ENCODE data around the gene JCAD.
"Not testable (repeated sequence)": the region's sequence is repeated elsewhere in the genome, so short reads cannot be mapped to it uniquely, and the experiment has no call there.

JCAD gene

DNA sequence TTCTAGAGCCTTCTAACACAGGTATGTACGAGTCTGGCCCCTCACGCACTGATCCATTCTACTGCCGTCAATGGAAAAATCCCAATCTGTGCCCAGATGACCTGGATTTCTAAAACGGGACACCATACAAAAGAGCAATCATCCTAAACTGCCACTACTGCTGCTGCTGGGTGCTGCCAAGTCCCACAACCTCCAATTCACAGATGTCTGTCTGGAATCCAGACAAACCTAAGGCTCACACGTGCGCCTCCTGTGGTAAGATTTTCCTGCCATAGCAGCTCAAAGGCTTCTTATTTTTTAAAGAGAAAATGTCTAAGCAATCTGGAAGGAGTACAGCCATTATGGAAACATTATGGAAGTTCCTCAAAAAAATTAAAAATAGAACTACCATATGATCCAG, 40.9 kb downstream of the JCAD start:
- no peak for DNase-seq

- DNase-seq, result no peak
Measured at GRCh38 chr10:30017966-30018365, 41.4 kb downstream of the JCAD start.

- no peak for DNase-seq
Measured at GRCh38 chr10:30017556-30017955, 41.8 kb downstream of the JCAD start.

DNA sequence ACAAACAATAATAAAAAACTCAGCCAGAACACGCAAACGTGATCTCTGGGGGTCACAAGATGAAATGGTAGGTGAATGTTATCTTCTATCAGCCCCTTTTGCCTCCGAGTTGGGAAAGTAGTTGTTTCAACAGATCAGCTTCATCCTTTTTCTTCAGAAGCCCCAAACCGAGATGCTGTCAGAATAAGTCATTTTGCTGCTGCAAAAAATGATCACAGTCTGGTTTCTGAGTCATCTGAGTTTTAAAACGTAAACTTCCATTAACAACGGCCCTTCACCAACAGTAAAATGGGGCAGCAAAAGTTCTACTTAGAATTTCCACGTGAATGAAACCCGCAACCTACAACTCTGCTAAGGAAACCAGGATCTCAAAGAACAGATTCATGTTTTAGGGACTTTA, 44.9 kb downstream of the JCAD start:
- DNase-seq, result no peak

- no peak for DNase-seq
Measured at GRCh38 chr10:30013757-30014156, 45.6 kb downstream of the JCAD start.

DNA sequence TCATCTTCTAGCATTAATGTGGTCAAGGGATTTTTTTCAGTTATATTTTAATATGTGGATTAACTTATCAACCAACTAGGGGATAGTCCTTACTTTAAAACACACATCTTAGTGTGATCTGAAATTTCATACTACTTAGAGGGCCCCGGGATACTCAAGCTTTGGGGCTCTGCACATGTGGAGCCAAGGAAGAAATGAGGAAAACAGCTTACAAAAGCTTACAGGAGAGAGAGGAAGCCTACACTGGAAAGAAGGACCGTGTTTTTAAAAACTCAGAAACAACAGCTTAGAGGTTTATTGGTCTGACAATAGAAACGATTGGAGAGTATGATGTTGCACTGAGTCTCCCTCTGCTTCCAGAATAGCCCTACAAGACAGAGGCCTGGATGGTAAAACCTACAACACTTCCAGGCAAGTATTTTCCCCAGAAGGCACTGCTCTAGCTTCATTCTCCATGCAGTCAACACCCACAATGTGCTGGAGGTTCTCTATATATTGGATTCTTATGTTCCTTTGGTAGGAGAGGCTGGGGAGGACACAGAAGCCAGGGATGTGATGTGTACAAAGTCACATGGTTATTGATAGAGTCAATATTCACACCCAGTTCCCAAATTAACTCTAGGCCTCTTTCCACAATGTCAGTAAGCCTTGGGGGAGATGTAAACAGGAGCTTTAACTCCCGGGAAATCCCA, 47.3 kb downstream of the JCAD start:
- DNase-seq, result no peak

DNA sequence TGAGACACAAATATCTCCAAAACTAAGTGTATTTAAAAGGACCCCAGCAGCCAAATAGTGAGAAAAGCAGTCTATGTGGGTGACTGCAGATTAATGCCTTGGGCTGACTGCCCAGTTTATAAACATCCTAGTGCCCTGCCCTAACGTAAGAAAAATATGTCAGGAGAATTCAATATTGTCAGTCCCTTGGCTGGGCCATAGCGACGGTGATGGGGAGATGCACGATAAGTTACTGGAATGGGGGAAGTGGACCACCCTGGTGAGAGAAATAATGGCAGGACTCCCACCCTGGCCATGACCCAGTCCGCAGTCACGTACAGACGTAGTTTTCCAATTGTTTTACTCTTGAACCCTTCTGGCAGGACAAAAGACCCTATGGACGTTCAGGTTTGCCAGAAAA, 48.0 kb downstream of the JCAD start:
- no peak for DNase-seq

GRCh38 chr10:30007406-30007805, 52.0 kb downstream of the JCAD start:
- DNase-seq, result no peak

- DNase-seq, result no peak
Measured at GRCh38 chr10:30006410-30006809, 53.0 kb downstream of the JCAD start.

GRCh38 chr10:30005116-30005515, 54.3 kb downstream of the JCAD start:
- not testable (repeated sequence) for DNase-seq

GRCh38 chr10:30002426-30003266, 56.7 kb downstream of the JCAD start:
- DNase-seq, result no peak

GRCh38 chr10:30000802-30001571, 58.4 kb downstream of the JCAD start:
- peak; percentile 64 for DNase-seq

DNA sequence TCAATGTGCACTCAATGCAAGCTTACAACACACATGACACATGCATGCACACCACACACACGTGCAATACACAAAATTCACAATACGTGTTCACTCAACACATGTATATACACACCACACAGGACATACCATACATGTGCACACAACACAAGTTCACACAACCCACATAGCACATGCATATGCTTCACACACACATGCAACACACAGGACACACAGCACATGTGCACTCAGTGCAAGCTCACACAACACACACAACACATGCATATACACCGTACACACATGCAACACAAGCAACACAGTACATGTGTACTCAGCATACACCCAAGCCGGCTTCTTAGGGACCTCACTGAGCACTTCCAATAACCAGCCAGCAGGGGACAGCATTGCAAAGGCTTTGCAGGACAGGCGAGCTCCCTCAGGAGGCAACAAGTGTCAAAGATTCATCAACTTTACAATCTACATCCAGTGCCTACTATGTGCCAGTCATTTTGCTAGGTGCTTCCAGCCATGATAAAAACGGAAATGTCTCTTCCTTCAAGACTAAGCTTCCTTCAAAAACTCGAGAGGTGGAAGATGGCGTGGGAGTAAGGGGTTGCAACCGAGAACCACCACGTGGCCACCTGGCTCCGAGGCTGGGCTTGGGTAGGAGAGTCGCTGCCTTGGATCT, 61.1 kb downstream of the JCAD start:
- peak; percentile 61 for DNase-seq

DNA sequence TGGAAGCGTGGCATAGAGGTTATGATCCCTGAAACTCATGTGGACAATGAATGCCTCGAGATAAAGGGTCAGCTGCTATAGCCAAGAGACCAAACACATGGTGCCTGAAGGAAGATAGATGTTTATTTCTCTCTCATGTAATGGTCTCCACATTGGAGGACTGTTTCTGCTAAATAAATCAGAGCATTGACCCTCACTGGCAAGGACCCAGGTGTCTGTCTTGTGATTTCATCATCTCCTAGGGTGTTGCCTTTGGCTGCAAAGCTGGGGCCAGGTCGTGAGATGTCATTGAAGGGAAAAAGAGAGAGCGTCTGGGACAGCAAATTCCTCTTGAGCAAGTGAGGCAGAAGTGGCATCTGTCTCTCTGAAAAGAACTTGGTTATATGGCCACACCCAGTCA, 64.6 kb downstream of the JCAD start:
- no peak for DNase-seq

DNA sequence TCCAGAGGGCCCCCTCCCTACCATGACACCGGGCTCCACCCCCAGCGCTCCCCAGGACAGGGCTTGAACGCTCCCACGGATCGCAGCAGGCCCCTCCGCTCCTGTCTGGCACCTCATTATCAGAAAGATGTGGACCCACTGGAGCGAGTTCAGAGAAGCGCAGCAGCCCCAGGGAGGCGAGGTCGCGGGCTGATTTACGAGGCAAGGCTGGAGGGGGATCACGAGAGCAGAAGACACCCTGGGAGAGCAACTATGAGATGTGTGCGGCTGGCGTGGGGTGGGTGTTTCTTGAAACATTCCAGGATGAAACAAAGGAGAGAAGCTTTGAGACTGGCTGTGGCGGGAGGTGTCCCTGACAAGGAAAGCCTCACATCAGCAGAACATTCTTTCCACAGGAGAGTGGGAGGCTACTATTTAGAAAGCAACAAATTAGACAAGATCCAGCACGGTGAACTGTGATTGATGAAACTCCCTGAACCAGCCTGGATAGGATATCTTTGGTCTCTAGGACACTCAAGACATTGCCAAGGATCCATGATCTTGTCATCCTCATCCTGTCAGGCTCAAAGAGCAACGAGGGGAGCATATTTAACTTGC, 66.0 kb downstream of the JCAD start:
- no peak for DNase-seq

GRCh38 chr10:29992914-29993313, 66.5 kb downstream of the JCAD start:
- DNase-seq, result no peak

GRCh38 chr10:29991382-29991781, 68.0 kb downstream of the JCAD start:
- no peak for DNase-seq

- no peak for DNase-seq
Measured at GRCh38 chr10:29987471-29987870, 71.9 kb downstream of the JCAD start.

- DNase-seq, result no peak
Measured at GRCh38 chr10:29982997-29983648, 76.3 kb downstream of the JCAD start.

- no peak for DNase-seq
Measured at GRCh38 chr10:29981510-29981909, 77.9 kb downstream of the JCAD start.

DNA sequence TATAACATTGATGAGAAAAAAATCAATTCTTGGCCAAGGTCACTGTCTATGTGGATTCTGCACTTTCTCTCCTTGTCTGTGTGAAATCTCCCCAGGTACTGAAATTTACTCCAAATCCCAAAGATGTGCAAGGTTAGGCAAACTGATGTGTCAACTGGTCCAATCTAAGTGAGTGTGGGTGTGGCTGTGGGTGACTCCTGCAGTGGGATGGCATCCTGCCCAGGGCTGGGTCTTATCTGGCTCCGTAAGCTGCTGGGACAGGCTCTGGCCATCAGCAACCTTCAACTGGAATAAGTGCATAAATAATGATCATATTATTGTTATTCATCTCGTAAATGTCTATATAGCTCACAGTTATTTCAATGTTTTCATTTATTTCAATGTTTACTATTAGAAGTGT, 79.3 kb downstream of the JCAD start:
- DNase-seq, result no peak

DNA sequence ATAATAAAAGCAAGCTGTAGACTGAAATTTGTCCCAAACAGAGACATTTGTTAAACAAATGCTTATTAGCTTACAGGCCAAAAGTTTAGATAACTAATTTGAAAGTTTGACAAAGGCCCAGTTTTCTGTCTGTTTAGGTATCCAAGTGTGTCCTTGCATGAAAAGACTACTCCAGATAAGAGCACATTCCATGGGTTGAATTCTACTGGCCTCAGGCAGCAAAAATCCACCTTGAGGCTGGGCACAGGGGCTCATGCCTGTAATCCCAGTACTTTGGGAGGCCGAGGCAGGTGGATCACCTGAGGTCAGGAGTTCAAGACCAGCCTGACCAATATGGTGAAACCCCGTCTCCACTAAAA, 80.0 kb downstream of the JCAD start:
- DNase-seq, result not testable (repeated sequence)

Data from amniotic stem cell (primary cell).